Kidney glomerular epithelial cell (primary cell): ENCODE results near the gene DLG5.

ENCODE experiments used
- DNase-seq: peaks from one replicate; lab custom pipeline; 2025; lab: John Stamatoyannopoulos, UW

DLG5 gene

DNA sequence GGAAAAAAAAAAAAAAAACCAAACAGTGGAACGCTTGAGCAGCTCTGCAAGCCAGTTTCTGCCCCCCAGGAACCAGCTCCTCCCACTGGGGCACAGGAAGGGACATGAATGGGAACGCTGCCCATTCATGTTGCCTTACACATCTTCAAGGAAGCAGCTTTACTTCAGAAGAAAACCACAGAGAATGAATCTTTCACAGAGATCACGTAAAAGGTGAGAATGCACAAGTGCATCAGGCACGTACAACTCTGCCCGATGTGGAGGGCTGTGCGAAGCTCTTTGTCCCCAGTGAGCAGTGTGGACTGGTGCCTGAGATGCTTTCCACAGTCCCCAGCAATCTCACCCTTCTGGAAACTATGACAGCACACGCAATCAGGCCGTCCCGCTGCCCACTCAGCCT, 106.2 kb downstream of the DLG5 start:
- DNase-seq, result peak; percentile 54

DNA sequence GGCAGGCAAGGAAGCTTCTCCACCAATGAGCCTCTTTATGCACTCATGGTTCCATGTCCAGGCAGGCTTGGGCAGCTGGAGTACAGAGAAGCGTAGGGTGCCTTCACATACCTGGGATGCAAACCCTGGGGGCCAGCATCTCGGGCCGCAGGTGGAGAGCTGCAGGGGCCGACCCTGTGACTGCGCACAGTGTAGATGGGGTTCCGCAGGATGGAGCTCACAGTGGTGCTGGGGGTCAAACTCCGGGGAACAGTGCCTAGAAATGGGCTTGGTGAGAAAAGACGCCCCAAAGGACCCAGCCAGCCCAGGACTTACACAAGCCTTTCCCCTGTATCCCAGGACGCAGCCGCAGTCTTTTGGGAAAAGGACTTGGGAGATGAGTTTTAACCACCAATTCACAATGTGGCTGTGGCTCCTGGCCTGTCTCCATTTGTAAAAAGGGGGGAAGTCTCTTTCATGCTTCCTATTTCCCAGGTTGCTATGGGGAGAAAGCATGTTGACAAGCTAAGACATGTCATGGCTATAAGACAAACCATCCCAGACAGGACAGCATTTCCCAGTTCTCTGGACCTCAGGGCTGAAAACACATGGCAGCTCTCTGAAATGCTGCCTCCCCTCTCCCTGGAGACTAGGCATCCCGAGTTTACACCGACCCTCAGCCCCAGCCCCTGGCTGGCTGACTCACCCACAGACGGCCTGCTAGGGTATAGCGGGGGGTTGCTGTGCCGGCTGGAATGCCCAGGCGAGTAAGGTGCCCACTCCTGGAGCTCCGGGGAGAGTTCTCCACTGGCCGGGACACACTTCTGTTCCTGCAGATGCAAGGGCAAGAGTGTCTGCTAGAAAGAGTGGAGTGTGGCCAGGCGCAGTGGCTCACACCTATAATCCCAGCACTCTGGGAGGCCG, 107.1 kb downstream of the DLG5 start:
- DNase-seq, result no peak

DNA sequence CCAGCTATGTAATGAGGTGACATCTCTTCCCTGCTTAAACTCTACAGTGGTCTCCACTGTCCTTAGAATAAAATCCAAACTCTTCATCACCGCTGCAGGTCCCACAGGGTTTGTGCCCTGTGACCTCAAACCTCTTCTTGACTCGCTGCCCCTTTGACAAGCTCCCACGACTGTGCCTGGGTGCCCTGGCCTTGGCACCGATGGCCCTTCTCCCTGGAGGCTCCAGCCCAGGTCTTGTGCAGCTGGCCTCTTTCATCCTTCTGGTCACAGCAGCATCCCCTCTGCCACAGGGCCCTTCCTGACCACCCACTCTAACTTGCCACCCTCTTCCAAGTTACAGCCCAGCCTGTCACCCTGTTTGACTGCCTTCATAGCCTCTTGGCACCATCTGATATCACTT, 108.2 kb downstream of the DLG5 start:
- no peak for DNase-seq

DNA sequence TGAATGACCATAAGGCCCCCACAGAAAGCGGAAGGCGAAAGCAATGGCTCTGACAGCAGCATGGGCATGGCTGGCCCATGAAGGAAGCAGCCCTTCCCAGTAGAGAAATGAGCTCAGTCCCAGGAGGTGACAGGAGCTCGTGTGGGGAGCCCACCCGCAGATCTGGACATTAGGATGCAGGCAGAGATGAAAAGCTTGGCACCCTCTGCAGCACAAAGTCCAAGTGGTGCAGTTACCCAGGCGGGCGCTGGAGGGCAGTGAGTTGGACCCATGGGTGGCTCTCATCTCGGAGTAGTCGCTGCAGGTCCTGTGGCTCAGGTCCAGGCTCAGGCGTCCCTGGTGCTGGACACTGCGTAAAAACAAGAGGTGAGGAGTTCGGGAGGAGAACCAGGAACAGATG, 109.0 kb downstream of the DLG5 start:
- no peak for DNase-seq

DNA sequence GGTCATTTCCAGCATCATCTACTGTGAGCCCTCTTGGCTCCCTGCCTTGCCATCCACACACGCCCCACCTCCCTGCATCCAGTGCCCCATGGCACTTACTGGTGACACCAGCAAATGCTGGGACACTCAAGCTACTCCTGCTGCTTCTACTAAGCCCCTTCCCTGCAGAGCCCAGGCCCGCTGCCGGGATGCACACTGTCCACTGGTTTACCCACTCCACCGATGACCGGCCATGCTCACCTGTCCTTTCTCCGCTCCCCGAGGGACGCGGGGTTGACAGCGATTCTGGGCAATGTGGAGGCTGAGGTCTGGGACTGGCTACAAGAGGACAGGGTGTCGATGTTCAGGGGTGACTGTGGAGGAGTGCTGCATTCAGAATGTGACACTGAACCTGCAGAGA, 110.2 kb downstream of the DLG5 start:
- DNase-seq, result no peak

DNA sequence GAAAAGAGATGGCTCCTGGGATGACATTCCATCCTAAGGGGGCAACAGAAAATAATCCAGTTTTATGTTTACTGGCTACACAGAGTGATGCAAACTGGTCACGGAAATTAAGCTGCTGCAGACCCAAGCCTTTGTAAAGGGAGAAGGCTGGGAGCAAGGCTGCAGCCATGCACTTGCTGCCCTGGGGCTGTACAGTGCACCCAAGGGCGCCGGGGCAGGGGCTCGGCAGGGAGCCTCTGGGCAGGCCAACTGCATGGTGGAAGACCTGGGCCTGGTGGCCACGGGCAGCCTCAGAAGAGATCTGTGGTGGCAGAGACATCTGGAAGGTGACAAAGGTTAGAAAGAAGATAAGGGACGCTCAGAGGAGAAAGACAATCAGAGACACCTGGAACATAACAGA, 113.8 kb downstream of the DLG5 start:
- no peak for DNase-seq

DNA sequence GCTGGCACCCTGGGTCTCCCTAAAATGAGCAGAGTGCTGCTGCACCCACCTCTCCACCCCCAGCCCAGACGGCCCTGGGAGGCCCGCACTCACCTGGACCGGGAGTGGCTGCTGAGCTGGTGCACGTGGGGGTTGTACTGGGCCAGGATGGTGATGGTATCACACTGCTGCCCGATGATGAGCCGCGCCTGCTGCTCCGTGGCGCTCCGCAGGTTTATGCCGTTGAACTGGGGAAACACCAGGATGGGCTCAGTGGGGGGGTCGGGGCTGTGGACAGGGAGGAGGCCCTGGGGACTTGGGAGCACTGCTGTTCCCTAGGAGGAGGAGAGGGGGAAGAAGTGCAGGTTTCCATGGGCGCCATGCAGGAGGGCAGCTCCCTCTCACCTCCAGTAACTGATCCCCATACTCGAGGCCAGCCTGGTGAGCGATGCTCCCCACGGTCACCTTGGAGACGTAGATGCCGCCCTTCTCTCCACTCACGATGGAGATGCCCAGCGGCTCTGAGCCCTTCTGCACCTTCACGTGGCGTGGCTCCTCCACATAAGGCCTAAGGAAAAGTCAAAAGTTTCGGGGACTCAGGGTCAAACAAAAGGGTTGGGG, 114.6 kb downstream of the DLG5 start:
- no peak for DNase-seq

DNA sequence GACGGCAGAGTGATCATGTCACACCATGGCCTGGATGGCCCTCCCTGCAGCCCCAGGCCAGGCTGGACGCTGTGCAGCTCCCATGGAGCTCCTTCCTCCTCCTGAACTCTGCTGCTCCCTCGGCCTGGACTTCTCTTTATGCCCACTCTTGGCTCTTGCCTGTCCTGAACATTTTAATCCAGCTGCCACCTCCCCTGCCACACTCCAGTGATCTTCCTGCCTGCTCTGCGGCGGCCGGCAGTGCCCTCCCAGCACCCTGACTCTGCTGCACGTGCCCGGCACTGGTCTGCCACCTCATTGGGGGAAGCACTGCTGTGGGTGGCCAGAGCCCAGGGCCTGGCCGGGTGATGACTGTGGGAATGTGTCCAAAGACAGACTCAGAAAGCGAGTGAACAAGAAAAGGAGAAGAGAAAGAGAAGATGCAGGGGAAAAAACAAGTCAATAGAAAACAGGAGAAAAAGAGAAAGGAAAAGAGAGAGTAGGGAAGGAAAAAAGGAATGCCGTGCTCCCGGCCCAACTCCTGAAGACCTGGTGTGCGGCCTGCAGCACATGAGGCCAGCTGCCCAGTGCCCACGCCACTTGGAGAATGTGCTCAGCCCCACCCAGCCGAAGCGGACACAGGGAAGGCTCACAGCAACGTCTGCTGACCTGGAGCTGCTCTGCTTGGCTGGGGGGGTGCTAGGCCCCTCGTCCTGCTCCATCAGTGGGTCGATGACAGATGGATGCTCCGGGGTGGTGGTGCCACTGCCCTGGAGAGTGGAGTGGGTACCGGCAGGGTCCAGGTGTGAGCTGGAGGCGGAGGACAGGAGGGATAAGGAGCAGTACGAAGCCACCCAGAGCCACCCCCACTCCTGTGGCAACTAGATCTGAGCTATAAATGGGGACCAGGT, 115.9 kb downstream of the DLG5 start:
- DNase-seq, result no peak

DNA sequence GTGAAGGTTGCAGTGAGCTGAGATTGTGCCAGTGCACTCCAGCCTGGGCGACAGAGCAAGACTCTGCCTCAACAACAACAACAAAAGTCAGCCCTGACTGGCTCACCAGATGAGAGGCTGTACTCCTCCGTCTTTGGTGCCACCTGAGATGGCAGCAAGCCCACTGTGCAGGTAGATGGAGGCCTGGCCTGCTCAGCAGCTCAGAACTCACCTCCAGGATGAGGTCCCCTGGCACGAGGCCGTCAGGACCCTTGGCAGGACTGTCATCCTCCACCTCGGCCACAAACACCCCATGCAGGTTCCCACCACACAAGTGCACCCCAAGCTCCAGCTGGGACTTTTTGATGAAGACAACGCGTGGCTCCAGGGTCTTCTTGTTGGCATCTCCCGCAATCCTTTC, 117.2 kb downstream of the DLG5 start:
- DNase-seq, result no peak

DNA sequence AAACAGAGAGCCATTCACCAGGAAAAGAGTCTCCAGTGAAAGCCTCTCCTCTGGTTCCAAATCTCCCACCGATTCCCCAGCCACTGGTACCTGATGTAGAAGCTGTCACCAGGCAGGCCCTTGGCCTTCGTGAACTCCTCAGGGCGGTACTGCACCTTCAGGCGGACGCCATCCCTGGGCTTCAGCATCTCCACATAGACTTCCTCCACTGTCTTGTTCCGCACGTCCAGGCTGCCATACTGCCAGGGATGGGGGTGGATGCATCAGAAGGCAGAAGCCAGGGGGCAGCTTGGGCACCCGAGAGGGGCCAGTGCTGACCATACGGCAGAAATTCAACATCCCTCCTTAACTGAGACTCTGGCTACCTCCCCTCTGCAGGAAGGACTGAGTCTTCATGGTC, 118.8 kb downstream of the DLG5 start:
- DNase-seq, result no peak

DNA sequence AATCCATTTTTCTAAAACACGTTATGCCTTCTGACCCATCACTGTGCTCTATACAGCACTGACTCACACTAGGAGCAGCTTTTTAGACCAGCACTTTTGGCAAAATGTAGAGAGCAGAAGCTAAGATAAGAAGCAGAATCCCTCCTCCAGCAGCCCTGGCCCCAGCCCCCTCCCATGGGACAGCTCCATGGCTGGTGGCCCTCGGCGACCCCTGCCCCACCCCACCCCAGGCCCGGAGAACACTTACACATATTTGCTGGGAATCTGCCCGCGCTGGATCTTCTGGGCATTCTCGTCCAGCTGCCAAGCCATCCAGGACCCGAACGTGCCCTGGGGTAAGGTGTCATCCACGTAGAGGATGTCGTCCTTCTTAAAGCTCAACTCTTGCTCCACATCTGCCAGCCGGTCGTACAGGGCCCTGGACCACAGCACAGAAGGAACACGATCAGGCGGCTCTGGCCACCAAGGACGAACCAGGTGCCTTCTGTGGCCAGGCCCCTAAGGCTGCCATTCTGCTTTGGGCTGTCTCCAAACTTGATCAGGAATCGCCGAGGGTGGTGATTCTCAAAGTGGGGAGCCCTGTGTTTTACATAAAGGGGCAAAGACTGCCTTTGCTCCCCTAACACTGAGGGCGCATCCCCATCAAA, 119.9 kb downstream of the DLG5 start:
- no peak for DNase-seq

DNA sequence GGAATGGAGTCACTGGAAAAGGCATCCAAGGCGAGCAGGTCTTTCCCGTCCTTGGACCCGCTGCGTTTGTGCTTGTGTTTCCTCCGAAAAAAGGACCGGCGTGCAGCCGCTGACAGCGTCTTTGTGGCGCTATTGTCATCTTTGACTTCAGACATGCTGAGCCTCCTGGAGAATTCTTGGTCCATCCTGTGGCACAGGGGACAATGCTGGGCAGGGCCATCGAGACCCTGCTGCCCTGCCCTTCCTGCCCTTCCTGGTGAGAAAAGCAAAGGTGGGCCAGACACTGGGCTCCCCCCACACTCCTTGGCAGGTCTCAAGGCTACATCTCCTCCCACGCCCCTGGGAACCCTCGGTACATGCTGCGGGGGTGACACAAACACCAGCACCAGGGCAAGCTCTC, 120.9 kb downstream of the DLG5 start:
- no peak for DNase-seq

DNA sequence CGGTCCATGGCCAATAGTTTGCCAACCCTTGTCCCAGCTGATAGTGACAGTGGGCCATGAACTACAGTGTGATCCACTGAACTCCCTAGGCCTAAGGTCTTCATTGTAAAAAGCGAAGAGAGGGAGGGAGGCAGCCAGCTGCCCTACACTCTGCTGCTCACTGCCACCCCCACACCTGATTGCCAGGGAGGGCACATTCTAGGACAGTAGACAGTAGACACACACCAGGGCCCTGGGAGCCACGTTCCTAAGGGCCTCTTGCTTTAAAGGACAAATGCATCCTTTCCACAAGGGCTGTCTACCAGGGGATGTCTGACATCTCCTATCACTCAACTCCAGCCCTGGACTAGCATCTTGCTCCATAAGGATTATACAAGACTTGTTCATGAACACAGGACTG, 122.2 kb downstream of the DLG5 start:
- no peak for DNase-seq

DNA sequence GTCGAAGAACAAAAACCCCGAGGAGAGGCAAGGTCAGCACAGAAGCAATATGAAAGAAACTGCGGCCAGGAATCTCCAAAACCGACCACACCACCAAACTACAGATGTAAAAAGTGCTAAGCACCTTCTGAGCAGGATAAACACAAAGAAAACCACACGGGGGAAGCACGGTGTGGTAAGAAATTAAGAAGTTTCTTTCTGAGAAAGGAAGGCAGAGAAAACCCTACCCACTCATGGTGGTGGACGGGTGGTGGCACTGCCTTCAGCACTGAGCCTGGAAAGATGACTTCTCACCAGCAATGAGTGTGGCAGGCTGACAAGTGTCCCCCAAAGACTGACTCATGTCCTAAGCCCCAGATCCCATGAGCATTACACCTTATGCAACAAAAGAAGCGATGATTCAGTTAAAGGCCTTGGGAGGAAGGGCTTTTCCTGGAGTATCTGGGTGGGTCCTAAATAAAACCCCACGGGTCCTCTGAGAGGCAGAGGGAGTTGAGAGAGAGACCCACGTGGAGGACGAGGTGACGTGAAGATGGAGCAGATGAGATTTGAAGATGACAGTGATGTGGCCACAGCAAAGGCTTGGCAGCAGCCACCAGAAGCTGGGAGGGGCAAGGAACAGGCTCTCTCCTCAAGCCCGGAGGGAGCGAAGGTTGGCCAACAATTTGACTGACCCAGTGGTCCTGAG, 124.9 kb downstream of the DLG5 start:
- DNase-seq, result no peak

DNA sequence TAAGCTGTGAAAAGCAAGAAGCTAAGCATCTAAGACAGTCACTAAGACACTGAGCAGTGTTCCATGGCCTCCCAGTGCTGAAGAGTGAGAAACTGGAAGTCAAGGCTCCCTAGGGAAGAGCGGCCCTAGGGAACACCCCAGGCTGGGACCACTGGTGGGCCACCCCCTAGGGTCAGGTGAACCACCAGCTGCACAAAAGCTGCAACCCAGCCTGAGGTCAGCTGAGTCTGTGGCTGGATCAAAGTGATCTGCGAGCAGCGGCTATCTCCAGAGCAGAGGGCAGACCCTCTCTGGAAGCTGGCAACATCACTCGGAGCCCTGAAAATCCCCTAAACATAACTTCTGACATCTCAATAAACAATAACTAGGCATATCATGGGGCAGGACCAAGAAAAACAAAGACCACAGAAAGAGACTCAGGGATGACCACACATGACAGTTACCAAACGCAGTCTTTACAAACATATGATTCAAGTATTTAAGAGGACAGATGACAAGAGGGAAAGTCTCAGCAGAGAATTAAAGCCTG, 125.8 kb downstream of the DLG5 start:
- DNase-seq, result no peak

DNA sequence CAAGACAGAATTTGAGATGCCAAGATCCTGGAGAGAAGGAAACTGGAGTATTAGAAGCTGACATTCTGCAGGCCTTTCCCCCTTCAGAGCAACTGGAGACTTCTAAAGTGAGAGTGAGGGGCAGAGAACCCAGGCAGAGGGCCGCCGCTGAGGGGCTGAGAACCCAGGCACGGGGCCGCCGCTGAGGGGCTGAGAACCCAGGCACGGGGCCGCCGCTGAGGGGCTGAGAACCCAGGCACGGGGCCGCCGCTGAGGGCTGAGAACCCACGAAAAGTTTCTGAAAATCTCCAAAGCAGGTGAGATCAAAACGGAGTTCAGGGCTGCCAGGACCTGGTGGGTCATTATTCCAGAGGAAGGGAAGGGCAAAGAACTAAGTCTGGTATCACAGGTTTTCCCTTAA, 126.2 kb downstream of the DLG5 start:
- no peak for DNase-seq

DNA sequence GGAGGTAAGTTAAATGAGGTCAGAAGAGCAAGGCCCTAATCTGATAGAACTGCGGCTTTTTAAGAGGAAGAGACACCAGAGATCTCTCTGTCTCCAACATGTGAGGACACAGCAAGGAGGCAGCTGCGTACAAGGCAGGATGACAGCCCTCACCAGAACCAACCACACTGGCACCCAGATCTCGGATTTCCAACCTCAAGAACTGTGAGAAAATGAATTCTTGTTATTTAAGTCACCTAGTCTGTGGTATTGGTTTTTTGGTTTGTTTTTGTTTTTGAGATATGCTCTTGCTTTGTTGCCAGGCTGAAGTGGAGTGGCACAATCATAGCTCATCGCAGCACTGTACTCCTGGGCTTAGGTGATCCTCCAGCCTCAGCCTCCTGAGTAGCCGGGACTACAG, 127.2 kb downstream of the DLG5 start:
- DNase-seq, result no peak

DNA sequence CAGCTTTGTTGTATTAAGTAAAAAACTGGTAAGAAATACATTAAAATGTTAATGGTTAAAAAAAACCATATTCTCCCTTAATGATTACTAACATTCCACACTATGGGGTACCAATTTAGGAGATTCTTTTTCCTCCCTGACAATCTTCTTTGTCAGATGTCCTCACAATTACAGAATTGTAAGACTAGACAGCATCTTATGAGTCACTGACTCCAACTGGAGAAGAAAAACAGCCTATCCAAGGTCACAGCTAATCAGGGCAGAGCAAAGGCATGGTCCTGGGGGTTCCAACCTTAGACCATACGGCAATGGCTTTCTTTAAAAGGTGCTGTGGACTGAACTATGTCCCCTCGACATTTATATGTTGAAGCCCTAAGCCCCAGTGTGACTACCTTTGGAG, 127.6 kb downstream of the DLG5 start:
- DNase-seq, result no peak

DNA sequence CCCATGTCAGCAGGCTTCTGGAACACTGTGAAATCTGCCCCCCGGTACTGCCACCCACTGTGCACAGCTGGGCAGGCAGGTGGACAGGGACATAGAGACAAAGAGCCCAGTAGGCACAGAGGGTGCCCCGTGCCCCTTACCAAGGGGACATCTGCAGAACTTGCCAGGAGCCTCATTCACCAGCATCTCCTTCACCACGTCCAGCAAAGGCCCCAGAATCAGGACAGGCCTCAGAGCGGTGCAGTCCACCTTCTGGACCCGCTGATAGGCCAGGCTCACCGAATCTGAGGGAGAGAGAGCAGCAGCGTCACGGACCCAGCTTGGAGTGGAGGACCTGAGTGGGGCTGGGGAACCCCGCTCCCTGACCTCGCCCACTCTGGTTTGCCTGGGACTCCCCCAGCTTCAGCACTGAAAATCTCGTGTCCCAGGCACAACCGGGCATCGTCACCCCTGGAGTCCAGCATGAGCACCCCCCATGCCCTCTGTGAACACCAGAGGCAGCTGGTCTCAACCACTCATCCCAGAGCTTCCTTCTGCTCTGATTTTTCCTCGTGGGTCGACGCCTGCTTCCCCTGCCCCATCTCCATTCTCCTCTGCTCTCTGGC, 130.1 kb downstream of the DLG5 start:
- no peak for DNase-seq

DNA sequence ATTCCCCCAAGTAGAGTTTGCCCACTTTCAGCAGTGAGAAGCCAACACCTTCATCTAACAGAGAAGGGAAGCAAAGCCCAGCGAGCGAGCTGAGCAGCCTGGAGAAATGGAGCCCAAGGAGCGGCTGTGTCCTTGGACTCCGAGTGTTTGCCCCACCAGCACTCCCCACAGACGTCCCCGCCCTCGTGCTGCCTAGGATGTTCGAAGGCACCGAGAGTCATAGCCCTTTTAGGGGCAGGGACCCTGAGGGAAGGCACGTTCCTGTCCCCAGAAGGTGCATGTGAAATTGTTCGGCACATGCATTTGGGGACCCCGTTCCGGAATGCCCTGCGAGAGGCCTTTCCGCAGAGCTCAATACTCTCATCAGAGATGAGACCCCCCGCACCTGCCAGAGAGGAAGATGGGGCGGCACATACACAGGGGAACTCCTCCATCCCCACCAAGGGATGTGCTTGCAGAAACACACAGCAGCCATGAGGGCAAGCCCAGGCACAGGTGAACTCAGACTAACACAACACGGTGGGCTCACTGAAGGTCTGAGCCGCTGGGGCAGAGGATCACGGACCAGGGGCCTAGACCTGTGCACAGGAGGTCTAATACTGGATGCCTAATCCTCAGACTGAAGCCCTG, 131.0 kb downstream of the DLG5 start:
- DNase-seq, result no peak
